ENCODE measurements around the gene MYO1G.

DNA sequence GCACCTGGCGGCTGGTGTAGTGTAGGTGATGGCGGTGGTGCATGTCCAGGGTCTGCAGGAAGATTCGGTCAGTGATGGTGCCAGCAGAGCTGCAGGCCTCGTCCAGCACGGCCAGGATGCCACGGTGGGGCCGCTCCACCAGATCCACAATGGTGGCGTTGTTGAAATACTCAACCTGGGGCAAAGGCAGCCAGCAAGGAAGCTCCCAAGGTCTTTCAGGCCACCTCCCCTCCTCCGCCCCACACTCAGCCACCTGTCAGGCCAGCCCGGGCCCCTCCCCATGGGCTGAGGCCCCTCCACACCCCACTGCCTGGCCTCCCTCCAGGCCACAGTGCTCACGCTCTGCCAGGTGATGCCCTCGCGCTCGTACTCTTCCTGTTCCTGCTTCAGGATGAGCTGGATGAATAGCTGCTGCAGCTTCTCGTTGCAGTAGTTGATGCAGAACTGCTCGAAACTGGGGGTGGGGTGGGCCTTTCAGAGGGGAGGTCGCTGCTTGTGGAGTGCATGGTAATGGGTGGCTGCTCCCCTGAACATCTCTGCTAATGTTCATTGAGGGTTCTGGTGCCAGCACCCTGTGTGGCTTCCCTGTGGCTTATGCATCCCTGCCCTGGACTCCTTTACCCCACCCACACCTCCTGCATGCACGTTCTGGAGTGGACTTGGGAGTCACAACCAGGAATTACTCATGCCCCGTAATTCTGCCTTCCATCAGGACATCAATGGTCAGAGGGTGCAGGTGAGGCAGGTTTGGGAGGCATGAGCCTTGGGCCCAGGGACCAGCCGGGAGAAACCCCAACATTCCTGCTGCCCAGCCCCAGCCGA is 8.9 kb downstream of the MYO1G start:
- TF ChIP-seq, protein P1, sequence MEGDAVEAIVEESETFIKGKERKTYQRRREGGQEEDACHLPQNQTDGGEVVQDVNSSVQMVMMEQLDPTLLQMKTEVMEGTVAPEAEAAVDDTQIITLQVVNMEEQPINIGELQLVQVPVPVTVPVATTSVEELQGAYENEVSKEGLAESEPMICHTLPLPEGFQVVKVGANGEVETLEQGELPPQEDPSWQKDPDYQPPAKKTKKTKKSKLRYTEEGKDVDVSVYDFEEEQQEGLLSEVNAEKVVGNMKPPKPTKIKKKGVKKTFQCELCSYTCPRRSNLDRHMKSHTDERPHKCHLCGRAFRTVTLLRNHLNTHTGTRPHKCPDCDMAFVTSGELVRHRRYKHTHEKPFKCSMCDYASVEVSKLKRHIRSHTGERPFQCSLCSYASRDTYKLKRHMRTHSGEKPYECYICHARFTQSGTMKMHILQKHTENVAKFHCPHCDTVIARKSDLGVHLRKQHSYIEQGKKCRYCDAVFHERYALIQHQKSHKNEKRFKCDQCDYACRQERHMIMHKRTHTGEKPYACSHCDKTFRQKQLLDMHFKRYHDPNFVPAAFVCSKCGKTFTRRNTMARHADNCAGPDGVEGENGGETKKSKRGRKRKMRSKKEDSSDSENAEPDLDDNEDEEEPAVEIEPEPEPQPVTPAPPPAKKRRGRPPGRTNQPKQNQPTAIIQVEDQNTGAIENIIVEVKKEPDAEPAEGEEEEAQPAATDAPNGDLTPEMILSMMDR (IDR thresholded peaks at IDR 0.05; ENCODE audit: poor library complexity) = no peak
- TF ChIP-seq EZH2phosphoT487 (IDR thresholded peaks at IDR 0.05; ENCODE audit: low read depth, severe bottlenecking, unreplicated experiment) (no peak), EZH2 (IDR thresholded peaks at IDR 0.05; ENCODE audit: borderline replicate concordance) (no peak)

Measured in hepatocyte (in vitro differentiated cells).